ENCODE measurements around the gene DCAF11. TPM values are rescaled to one million over a fixed set of nuclear protein-coding genes. Genes with fewer than 3 reads are reported as not detected.

The DCAF11 gene
- total RNA-seq, 6 donors from 2014 or later, result 68.4 to 138 (median 95.0) TPM

DNA sequence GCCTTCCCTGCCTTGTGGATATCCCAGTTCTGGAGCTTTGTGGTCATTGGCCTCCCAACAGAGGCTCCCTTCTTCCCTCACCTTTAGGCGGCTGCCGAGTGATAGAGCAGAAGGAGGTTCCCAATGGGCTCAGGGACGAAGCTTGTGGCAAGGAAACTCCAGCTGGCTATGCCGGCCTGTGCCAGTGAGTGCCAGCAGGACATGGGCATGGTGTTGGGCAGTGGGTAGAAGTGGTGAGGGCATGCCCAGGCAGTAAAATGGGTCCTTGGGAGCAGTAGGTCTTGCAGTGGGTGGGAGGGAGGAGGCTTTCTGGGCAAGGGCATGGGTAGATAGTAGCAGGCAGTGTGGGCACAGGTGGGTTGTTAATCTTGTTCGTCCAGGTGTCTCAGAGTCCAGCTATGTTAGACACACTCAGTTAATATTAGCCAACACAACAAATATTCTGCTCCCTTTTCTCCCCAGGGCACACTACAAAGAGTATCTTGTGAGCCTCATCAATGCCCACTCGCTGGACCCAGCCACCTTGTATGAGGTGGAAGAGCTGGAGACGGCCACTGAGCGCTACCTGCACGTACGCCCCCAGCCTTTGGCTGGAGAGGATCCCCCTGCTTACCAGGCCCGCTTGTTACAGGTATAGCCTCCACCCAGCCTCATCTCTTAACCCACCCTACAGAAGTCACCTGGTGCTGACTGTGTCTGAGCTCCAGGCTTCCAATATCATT lies 45.4 kb downstream of the DCAF11 start:
- ATAC-seq (ENCODE audit: low FRiP score in 2 of 2) (no peak), DNase-seq (no peak)
- Histone ChIP-seq H3K4me1 (peaks cover 30 to 44% (median 31%) of the 10 kb centered on the region in 4 donors), H3K4me3 (no peak overlapping the region), H3K36me3 (peaks cover 49 to 75% (median 65%) of the 10 kb centered on the region in 4 donors), H3K9me3 (no peaks in the 10 kb centered on the region), H3K27me3 (no peaks in the 10 kb centered on the region), H3K27ac (peak overlapping the region; percentile 89 to 99 (median 90))
- 94% methylated on average over 11 of the region's 11 CpGs for WGBS, 2 donors
- TF ChIP-seq POLR2AphosphoS5 (IDR thresholded peaks at IDR 0.05) (no peak), POLR2A (IDR thresholded peaks at IDR 0.05) (no peak), CTCF (IDR thresholded peaks at IDR 0.05) (no peak), EP300 (IDR thresholded peaks at IDR 0.05) (no peak)

DNA sequence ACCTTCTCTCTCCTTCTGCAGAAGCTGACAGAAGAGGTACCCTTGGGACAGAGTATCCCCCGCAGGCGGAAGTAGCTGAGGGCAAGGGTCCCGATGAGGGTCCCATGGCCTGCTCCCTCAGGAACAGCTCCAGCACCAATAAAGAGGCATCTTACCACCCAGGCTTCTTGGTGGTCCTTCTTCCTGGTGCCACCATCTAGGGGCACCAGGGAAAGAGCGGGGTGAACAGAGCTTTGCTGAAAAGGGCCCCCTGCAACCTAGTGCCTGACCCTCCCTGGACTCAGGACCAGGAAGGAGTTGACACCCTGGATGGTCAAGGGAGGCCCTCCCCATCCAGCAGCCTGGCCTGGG lies 45.9 kb downstream of the DCAF11 start:
- WGBS, 2 donors, result 87 to 96% methylated on average over 3 to 4 of the region's 4 CpGs
- peaks cover 49 to 75% (median 65%) of the 10 kb centered on the region in 4 donors for H3K36me3 ChIP-seq
- H3K4me1 ChIP-seq, result peaks cover 30 to 48% (median 31%) of the 10 kb centered on the region in 4 donors

GRCh38 chr14:24160850-24161804 lies 46.5 kb downstream of the DCAF11 start, which contains the start of gene IRF9:
Gene IRF9, plus strand, starts transcription at chr14:24161265. Its CDS starts 880 bp downstream, at chr14:24162145.
- Histone ChIP-seq H3K9me3 (no peaks in the 10 kb centered on the region), H3K27me3 (no peaks in the 10 kb centered on the region), H3K4me3 (peak within 1 kb of the TSS; percentile 49 to 84 (median 70)), H3K4me1 (peaks cover 30 to 52% (median 31%) of the 10 kb centered on the region in 4 donors), H3K27ac (peak within 1 kb of the TSS; percentile 89 to 99 (median 90)), H3K36me3 (peaks cover 48 to 75% (median 65%) of the 10 kb centered on the region in 4 donors)
- ATAC-seq (ENCODE audit: low FRiP score in 2 of 2) (peak; percentile 95 to 96), DNase-seq (peak; percentile 92 to 98)
- TF ChIP-seq POLR2A (IDR thresholded peaks at IDR 0.05) (peak in 3 of 4 donors; percentile 61 to 87 (median 70)), EP300 (IDR thresholded peaks at IDR 0.05) (peak in 3 of 4 donors; percentile 19 to 97 (median 71)), POLR2AphosphoS5 (IDR thresholded peaks at IDR 0.05) (peak; percentile 93 to 98), CTCF (IDR thresholded peaks at IDR 0.05) (peak; percentile 90 to 99 (median 99))
- WGBS, 2 donors, result 0% methylated on average over 8 to 12 of the region's 12 CpGs

More for the DNA sequence above, 45.9 kb downstream of the DCAF11 start:
- H3K4me3 ChIP-seq, result no peak overlapping the region
- H3K9me3 ChIP-seq, result no peaks in the 10 kb centered on the region
- TF ChIP-seq CTCF (IDR thresholded peaks at IDR 0.05), result no peak
- no peak for TF ChIP-seq EP300 (IDR thresholded peaks at IDR 0.05)
- TF ChIP-seq POLR2A (IDR thresholded peaks at IDR 0.05), result no peak
- TF ChIP-seq POLR2AphosphoS5 (IDR thresholded peaks at IDR 0.05), result no peak
- no peak for DNase-seq
- no peaks in the 10 kb centered on the region for H3K27me3 ChIP-seq
- no peak for ATAC-seq (ENCODE audit: low FRiP score in 2 of 2)
- peak overlapping the region; percentile 89 to 99 (median 90) for H3K27ac ChIP-seq

- Histone ChIP-seq H3K27me3 (no peaks in the 10 kb centered on the region), H3K27ac (peak overlapping the region; percentile 89 to 99 (median 90)), H3K36me3 (peaks cover 46 to 75% (median 64%) of the 10 kb centered on the region in 4 donors), H3K4me1 (peaks cover 30 to 52% (median 31%) of the 10 kb centered on the region in 4 donors), H3K9me3 (no peaks in the 10 kb centered on the region), H3K4me3 (peak overlapping the region; percentile 49 to 84 (median 70))
- TF ChIP-seq POLR2A (IDR thresholded peaks at IDR 0.05) (no peak), POLR2AphosphoS5 (IDR thresholded peaks at IDR 0.05) (no peak), EP300 (IDR thresholded peaks at IDR 0.05) (no peak), CTCF (IDR thresholded peaks at IDR 0.05) (no peak)
- WGBS, 2 donors, result 23 to 42% methylated on average over 8 of the region's 8 CpGs
- DNase-seq, result no peak
- no peak for ATAC-seq (ENCODE audit: low FRiP score in 2 of 2)
Measured at GRCh38 chr14:24162093-24162492, 47.5 kb downstream of the DCAF11 start.

All from upper lobe of left lung (tissue), 6 donors.